ENCODE data around the gene MARVELD1. TPM values are rescaled to one million over a fixed set of nuclear protein-coding genes. Genes with fewer than 3 reads are reported as not detected.
"Not testable (repeated sequence)": the region's sequence is repeated elsewhere in the genome, so short reads cannot be mapped to it uniquely, and the experiment has no call there.

Gene MARVELD1
- total RNA-seq, 1 donor from 2014 or later: 12.2 TPM

DNA sequence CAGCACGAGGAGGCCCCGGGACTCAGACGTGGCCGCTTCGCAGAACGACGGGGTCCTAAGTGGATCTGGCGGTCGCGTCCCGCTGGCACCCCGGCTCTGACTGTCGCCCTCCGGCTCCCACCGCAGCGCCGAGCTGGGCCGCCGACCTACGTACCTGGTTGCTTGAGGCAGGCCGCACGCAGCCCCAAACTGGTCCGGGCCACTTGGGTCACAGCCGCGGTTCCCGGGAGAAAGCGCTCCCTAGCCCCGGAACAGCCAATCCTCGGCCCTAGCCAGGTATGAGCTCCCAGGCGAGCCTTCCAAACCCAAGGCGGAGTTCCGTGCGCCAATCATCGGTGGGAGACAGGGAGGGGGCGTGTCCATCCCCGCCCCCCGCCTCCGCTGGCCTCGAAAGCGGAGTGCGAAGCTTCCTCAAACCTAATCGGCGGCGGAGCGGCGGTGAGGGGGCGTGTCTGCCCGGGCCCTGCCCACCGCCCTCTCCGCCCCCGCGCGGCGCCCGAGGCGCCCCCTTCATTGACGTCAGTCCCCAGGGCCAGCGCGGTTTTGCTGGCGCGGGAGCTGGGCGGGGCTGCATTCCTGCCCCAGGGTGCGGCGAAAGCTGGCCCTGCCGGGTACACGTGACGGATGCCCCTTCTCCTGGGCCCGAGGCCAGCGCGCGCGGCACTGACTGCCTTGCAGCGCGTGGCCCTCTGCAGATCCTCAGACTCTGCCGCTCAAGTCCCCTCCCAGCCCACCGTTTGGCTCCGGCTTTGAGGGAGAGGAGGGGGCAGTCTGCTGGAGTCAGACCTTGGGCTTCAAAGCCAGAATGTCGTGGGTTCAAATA is 26.4 kb upstream of the MARVELD1 start, which contains the start of gene AVPI1:
Gene AVPI1 (minus strand): TSS at position 280 of the 823 bp plus-strand sequence. CDS start 7,336 bp downstream, outside the sequence.
- Mint-ChIP-seq H3K4me3 (ENCODE audit: unreplicated experiment) (peak within 1 kb of the TSS; percentile 90), H3K27me3 (ENCODE audit: unreplicated experiment) (peaks cover 5% of the 10 kb centered on the region), H3K27ac (ENCODE audit: unreplicated experiment) (peak within 1 kb of the TSS; percentile 78), H3K9me3 (ENCODE audit: unreplicated experiment) (peaks cover 3% of the 10 kb centered on the region), H3K36me3 (ENCODE audit: unreplicated experiment) (no peaks in the 10 kb centered on the region), H3K4me1 (ENCODE audit: low read depth, unreplicated experiment) (peaks cover 17% of the 10 kb centered on the region)
- TF ChIP-seq, protein P1, sequence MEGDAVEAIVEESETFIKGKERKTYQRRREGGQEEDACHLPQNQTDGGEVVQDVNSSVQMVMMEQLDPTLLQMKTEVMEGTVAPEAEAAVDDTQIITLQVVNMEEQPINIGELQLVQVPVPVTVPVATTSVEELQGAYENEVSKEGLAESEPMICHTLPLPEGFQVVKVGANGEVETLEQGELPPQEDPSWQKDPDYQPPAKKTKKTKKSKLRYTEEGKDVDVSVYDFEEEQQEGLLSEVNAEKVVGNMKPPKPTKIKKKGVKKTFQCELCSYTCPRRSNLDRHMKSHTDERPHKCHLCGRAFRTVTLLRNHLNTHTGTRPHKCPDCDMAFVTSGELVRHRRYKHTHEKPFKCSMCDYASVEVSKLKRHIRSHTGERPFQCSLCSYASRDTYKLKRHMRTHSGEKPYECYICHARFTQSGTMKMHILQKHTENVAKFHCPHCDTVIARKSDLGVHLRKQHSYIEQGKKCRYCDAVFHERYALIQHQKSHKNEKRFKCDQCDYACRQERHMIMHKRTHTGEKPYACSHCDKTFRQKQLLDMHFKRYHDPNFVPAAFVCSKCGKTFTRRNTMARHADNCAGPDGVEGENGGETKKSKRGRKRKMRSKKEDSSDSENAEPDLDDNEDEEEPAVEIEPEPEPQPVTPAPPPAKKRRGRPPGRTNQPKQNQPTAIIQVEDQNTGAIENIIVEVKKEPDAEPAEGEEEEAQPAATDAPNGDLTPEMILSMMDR (IDR thresholded peaks at IDR 0.05; ENCODE audit: partially characterized antibody, unreplicated experiment): no peak
- peak; percentile 97 for DNase-seq

DNA sequence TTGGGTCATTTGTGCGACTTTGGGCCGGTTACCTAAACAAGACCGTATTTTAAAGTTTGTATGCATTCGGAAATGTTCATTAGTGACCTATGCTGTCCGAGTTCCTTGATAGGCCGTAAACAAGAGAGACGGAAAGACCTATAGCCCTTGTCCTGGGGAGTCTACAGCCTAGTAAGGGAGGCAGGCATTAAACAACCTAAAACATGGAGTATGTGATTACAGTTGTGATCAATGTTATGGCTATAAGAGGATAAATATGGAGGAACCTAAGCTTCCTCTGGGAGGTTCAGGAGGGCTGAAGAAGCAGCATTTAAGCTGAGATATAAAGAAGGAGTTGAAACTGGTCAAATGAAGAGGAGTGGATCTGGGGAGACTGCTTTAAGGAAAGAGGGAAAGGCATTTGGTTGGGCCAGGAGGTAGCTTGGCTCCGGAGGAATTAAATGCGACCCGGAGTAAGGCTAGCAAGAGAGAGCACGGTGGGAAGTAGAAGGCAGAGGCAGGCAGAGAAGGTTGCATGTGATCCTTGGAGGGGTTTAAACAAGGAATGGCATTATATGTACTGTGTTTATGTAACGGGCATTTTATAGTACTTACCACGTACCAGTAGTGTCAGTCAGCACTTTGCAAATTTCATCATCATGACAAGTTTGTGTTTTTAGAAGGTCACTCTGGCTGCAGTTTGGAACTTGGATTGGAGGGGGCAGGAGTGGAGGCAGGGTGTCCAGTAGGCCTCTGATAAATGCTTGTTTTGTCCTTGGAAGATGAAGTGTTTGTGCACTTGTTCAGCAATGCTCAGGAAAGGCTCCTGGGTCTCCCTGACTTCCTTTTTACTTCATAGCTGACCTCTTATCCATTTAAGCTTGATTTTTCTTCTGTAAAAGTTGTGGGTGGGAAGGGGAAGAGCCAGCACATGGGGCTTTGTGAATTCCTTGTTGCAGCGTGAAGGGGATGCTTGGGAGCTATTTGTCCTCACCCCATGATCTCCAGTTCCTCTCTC is 25.4 kb upstream of the MARVELD1 start:
- Mint-ChIP-seq H3K4me1 (ENCODE audit: low read depth, unreplicated experiment) (peaks cover 14% of the 10 kb centered on the region), H3K27me3 (ENCODE audit: unreplicated experiment) (peaks cover 5% of the 10 kb centered on the region), H3K4me3 (ENCODE audit: unreplicated experiment) (peak overlapping the region; percentile 63), H3K27ac (ENCODE audit: unreplicated experiment) (peak overlapping the region; percentile 78), H3K36me3 (ENCODE audit: unreplicated experiment) (no peaks in the 10 kb centered on the region), H3K9me3 (ENCODE audit: unreplicated experiment) (peaks cover 3% of the 10 kb centered on the region)
- DNase-seq: no peak
- TF ChIP-seq, protein P1 (IDR thresholded peaks at IDR 0.05; ENCODE audit: partially characterized antibody, unreplicated experiment): no peak

DNA sequence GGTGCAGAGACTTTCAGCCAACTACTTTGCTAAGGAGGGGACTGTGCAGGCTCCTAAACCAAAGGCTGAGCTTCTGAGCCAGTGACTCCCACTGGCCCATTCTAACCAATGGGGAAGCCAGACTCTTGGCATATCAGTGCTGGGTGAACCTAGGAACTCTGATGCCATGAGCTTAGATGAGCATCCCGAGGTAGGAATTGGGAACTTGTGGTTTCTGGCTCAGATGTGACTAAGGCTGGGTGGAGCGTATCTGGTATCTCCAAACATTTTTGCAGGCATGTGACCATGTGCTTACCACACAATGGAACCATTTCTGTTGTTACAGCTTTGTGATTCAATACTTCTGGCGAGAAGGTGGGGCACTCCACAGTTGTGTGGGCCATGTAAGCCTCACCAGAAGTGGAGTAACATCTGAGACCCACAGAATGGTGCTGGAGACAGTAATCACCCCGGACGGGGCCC is 23.9 kb upstream of the MARVELD1 start:
- Mint-ChIP-seq H3K9me3 (ENCODE audit: unreplicated experiment) (peaks cover 3% of the 10 kb centered on the region), H3K36me3 (ENCODE audit: unreplicated experiment) (no peaks in the 10 kb centered on the region), H3K27me3 (ENCODE audit: unreplicated experiment) (peaks cover 5% of the 10 kb centered on the region), H3K4me3 (ENCODE audit: unreplicated experiment) (no peak overlapping the region), H3K4me1 (ENCODE audit: low read depth, unreplicated experiment) (peaks cover 10% of the 10 kb centered on the region), H3K27ac (ENCODE audit: unreplicated experiment) (no peak overlapping the region)
- TF ChIP-seq, protein P1 (IDR thresholded peaks at IDR 0.05; ENCODE audit: partially characterized antibody, unreplicated experiment): no peak
- DNase-seq: no peak

DNA sequence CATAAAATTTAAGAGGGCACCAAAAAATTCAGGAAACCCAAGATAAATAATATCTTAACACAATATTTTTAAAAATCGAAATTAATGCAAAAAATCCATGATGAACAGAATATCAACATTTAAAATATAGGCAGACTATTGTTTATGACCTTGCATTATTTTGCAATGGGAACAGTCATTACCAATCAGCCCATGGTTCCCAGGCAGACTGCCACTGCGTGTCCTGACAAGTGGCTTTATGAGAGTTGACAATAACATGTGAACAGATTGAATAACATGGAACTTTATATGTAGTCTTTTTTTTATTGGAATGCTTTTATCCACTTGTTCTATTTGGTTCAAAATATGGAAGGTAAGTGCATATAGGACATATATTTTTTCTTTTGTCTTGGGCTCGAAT is 23.4 kb upstream of the MARVELD1 start:
- Mint-ChIP-seq H3K27ac (ENCODE audit: unreplicated experiment) (no peak overlapping the region), H3K4me3 (ENCODE audit: unreplicated experiment) (no peak overlapping the region), H3K4me1 (ENCODE audit: low read depth, unreplicated experiment) (peaks cover 10% of the 10 kb centered on the region), H3K36me3 (ENCODE audit: unreplicated experiment) (no peaks in the 10 kb centered on the region), H3K9me3 (ENCODE audit: unreplicated experiment) (peaks cover 3% of the 10 kb centered on the region), H3K27me3 (ENCODE audit: unreplicated experiment) (peaks cover 5% of the 10 kb centered on the region)
- TF ChIP-seq, protein P1 (IDR thresholded peaks at IDR 0.05; ENCODE audit: partially characterized antibody, unreplicated experiment): no peak
- DNase-seq: no peak

DNA sequence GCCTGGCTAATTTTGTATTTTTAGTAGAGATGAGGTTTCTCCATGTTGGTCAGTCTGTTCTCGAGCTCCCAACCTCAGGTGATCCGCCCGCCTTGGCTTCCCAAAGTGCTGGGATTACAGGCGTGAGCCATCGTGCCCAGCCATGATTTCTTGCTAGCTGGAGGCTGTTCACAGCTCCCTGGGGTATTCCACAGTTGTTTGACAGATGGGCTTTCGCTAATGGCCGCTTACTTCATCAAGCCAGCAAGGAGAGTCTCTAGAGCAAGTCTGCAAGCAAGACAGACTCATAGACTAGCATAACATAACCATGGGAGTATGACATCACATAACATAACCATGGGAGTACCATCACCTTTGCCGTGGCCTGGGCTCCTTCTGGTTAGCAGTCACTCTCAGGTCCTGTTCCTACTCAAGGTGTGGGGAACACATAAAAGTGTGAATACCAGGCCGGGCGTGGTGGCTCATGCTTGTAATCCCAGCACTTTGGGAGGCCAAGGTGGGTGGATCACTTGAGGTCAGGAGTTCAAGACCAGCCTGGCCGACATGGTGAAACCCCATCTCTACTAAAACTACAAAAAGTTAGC is 15.4 kb upstream of the MARVELD1 start:
- DNase-seq: peak; percentile 70
- not testable (repeated sequence) for H3K4me3 Mint-ChIP-seq (ENCODE audit: unreplicated experiment); H3K27me3 Mint-ChIP-seq (ENCODE audit: unreplicated experiment); H3K36me3 Mint-ChIP-seq (ENCODE audit: unreplicated experiment); H3K9me3 Mint-ChIP-seq (ENCODE audit: unreplicated experiment)
- peak overlapping the region; percentile 73 for H3K27ac Mint-ChIP-seq (ENCODE audit: unreplicated experiment)
- peaks cover 22% of the 10 kb centered on the region for H3K4me1 Mint-ChIP-seq (ENCODE audit: low read depth, unreplicated experiment)
